Activated CD4-positive, alpha-beta T cell treated with anti-CD3 and anti-CD28 coated beads, Interleukin-2, amount 50 U/mL, for 48 hours (primary cell): Measurements from ENCODE around the gene DEPP1.
A peak's percentile ranks its signal among the peaks of the same experiment; 100 is the strongest.

Source experiments
- DNase-seq, 2 experiments: peaks; one replicate each; pipeline ENCODE4 v3.0.0-alpha.2; 2020

The DEPP1 gene

DNA sequence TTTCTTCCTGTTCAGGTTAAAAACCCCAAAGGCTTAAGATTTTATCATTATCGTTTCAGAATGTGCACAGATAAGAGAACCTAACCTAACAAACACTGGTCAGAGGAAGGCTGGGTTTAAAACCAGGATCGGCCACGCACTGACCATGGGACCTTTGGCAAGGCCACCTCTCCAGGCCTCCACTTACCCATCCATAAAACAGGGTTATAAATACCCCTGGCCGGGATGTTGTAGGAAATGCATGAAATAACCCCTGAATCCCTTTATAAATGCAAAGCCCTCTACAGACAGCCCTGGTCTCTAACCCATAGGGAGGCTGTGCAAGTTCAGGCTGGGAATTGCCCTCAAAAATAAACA lies 418 bp downstream of the DEPP1 start:
- no peak for DNase-seq

DNA sequence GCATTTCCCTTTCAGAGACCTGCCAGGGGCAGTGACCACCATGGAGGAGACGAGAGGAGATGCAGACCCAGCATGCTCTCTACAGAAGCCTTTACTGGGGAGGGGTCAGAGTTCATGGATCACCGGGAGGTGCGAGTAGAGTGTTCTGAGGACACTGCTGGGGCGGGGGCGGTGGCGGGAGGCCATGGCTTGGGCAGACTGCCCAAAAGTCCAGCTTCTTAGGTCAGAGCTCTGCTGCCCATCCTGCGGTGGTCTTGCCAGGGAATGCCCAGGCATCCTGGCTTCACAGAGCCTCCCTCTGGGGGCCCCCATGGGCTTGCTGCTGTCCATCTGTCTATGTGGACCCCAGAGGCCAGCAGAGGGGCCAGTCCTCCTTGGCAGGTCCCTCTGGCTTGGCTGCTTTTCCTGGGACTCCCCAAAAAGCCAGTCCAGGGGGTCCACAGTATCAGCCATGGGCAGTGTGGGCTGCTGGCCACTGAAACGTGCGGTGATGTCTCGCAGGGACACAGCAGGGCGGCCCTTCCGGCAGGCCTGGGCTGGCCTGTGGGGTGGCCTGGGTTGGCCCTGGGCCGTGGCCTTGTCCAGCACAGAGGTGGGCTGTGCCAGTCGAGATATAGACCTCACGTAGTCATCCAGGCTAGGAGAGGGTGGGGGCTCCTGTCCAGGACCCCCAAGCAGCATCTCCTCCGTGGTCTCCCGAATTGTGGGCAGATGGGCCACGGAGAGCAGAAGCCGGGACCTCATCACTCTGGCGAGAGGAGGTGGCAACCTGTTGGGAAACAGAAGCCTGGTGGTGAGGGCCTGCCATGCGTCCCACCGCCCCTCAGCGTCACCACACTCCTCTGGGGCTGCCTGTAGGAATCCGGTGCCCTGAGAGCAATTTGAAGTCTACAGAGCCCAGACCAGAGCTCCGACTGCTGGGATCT lies 1.1 kb downstream of the DEPP1 start:
- no peak for DNase-seq

DNA sequence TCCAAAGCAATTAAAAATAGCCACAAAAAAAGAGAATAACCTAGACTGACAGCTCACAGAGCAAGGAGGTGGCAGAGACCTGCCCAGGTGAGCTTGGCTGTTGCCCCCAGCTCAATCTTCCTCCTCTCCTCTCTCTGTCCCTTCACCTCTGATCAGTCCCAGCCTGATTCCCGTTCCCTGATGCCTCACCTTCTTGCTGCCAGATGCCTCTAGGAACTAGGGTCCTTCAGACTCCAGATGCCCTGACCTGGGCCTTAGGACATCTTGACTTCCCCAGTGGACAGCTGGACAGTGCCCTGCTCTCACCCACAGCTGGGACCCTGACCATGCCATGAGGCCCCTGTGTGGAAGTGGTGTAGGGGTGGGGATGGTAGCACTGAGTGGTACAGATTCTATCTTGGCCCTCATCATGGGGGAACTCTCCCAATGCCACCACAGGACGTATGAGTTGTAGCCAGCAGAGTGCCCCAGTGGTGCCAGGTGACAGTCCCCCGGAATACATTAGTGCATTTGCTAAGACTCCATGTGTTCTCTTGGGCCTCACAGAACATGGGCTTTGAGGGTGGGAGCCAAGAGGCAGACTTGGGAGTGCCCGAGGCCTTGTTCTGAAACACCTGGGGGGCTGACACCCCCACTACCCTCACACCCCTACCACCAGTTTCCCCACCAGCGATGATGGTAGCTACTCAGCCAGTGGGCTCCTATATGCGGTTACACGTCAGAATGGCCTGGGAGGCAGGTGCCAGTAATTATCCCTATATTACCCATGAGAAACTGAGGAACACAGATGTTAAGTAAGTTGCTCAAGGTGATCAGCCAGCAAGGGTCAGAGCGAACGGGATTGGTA lies 2.0 kb downstream of the DEPP1 start:
- no peak for DNase-seq

DNA sequence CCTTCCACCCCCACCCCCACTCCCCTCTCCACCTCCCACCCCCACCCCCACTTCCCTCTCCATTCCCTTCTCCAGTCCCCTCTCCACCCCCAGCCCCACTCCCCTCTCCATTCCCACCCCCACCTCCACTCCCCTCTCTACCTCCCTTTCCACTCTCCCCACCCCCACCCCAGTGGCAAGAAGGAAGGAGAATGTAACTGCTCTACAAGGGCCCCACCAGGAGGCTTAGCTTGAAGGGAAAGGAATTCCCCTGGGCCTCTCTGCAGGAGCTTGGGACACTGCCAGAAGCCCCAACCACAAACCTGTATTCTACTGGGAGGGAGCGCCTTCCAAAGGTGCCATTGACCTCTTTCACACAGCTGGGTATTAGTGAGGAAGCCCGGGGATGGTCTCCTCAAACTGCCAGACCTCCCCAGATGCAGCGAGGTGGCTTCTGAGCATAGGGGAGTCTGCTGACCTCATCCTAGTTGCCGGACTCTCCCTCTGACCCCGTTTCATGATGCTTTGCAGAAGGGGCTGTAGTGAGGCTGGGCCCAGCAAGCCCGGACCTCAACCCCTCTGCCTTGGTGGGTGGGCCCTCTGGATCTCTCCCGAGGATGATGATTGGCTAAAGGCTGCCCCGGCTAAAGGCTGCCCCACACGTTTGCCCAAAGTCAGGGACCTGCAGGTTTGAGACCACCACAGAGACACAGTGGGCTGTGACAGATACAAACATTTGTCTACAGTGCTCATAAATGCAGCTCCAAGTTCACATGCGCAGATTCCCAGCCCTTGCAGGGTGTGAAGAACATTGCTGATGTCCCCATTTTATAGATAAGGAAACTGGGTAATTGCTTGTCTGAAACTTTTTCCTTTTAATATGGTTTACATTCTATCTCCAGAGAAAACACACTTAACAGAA lies 2.9 kb downstream of the DEPP1 start:
- peak in 1 of 2 experiments; percentile 30 for DNase-seq

GRCh38 chr10:44974628-44975430 lies 3.8 kb downstream of the DEPP1 start:
- DNase-seq = peak; percentile 67 to 70

GRCh38 chr10:44974082-44974627 lies 4.5 kb downstream of the DEPP1 start:
- DNase-seq = no peak

DNA sequence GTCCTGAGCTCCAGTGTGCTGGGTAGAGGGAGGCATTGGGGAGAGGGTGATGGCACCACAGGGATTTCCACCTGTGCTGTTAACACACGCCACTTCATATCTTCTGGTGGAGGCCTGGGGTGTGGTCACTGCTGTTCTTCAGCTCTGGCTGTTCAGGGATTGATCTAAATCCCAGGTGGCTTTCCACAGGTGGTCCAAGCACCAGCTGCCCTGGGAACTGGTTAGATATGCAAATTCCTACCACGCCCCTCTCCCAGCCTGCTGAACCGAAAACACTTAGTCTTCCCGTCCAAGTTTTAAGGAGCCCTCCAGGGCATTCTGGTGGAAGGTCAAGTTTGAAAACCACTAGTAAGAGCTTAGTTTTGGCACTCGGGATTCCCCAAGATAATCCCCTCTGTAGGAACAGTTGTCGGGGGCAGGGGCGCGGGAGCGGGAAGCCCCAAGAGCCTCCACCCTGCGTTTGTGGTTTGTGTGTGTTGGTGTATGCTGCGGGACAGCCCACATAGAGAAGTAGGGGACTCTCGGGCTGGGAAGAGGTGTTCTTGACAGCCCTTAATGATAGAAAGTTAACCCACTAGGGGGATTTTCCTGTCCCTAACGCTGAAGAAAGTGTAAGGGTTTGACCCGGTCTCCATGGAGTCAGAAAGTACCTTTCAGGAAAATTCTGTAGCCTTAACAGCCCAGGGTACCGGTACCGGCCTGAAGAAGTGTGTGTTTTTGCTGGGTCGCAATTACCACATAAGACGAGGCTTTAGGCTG lies 5.1 kb downstream of the DEPP1 start:
- DNase-seq = no peak

DNA sequence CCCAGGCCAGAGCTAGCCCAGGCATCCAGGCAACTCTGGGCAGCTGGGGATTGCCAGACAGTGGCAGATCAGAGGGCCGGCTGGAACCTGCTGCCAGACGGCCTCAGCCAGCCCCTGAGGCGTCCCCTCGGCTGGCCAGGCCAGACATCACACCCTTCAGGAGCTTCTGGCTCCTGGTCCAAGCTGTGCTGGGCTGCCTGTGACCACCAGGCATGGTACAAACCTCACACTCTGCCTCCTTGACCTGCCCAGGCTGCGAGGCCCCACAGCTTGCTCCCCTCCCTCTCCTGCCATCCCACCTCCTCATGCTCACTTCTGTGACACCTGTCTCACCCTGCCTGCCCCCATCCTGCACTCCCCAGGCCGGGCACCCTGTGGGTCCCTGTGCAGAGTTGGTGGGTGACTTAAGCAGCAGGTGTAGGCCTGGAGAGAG lies 5.7 kb downstream of the DEPP1 start:
- DNase-seq = no peak

GRCh38 chr10:44971935-44972757 lies 6.5 kb downstream of the DEPP1 start:
- no peak for DNase-seq

DNA sequence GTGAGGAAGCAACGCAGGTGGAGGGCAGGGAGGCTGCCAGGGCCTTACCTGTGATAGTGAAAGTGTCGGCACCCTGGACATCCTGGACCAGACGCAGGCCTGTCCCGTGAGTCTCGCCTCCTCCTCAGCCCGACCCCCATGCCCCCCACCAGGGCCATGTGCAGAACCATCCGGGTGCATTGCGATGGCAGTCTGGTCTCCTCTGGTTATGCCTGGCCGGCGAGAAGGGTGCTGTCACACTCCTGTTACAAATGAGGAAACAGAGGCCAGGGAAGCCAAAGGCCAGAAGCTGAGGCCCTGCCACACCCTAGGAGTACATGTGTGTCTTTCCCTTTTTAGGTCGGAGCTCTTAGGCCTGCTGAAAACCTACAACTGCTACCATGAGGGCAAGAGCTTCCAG lies 7.2 kb downstream of the DEPP1 start:
- no peak for DNase-seq

DNA sequence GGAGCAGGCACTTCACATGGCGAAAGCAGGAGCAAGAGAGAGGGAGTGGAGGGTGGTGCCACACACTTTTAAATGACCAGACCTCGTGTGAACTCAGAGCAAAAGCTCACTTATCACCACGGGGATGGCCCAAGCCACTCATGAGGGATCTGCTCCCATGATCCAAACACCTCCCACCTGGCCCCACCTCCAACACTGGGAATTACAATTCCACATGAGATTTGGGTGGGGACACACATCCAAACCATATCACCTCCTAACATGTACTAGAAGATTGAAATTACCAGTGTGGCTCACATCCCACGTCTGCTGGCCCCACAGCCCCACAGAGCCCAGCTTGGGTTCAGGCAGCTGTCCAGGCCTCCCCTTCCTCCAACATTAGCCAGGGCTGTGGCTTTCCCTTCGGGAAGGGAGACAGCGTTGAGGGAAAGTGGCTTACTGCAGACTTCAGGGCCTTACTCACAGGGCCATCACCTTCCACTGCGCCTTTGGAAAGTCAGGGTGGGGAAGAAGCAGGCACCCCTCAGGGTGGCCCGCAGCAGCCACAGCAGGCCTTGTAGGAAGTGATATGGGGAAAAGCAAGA lies 7.7 kb downstream of the DEPP1 start:
- no peak for DNase-seq

DNA sequence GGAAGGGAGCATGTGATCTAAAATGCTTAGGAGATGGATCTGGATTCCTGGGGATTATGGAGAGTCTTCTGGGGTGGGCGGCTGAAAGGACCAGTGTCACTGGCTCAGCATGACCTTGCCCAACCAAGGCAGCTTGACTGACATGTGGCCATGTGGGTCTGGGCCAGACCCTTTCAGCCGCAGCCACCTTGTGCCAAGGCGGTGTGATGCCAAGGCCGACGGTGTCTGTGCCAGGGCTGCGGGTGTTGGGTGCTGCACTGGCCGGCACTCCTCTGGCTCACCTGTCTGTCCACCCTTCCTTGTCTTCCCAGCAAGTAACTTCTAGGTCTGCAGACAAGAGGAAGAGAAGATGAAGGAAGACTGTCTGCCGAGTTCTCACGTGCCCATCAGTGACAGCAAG lies 8.8 kb downstream of the DEPP1 start:
- no peak for DNase-seq

- DNase-seq = no peak
These were observed 9.9 kb downstream of the DEPP1 start for GRCh38 chr10:44968500-44969400.

DNA sequence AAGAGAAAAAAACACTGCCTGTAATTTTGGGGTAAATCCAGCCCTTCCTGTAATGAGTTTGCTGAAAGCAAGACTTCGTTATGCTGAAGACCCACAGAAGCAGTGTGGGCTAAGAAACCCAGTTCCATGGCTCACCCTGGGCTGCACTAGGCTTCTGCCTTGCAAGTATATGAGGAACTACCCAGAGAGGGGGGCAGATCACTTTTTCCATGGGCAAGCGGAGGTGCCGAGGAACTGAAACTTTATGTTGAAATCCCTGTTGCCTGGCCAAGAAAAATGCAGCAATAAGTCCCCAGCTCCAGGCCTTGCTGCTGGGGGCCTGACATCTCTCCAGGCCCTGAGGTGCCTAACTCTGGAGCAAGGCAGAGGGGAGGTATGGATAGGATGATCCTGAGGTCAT lies 10.5 kb downstream of the DEPP1 start:
- DNase-seq = no peak

GRCh38 chr10:44967616-44968015 lies 11.0 kb downstream of the DEPP1 start:
- no peak for DNase-seq

DNA sequence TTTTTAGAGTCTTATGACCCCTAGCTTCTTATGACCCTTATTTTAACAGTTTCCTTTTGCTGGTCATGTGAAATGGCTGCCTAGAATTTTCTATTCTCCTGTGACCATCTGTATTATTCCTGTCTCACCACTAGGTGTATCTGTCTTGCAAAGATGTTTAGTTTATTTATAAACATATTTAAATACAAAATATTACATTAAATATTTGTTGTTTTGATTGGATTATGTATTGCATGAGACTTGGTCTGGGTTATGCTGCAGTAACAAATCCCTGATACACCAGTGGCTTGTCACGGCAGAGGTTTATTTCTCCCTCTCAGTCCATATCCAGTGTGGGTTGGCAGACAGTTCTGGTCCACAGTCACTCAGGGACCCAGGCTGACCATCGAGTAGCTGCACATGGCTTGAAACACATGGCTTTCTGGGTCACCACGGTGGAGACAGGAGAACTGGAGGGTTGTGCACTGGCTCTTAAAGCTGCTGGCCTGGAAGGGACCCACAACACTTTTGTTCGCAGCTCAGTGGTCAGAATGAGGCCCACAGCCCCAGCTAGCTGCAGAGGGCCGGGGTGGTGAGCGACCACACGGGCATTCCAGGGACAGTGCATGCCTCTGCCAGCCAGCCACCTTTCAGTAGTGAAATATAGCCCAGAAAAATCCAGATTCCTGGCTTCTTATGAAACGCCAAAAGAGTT lies 11.6 kb downstream of the DEPP1 start:
- DNase-seq = no peak

DNA sequence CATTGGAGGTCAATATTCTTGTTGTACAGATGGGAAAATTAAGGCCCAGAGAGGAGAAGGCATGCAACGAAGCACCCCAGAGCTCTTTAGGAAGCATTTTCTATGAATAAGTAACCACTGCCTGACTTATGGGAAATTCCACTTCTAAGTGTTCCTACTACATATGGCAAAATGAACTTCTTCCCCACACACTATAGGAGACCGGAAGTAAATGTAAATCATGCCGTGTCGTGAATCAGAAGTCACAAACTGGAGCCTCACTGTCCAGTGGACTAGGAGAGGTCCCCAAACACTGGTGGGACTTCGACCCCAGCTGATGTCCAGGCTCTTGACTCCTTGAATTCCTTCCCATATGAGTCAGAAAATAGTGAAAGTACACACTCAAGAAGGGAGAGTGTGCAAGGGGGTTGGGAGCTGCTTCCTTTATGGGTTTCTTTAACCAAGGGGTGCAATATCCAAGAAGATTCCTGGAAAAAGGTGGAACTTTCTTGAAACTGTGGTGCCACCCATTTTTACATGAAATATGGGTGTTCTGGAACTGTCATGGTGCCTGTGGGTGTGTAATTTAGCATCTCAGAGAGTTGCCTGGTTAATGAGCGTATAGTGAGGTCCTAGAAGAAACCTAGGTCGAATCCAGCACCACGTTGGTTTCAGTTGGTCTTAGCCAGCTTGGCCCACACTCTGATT lies 12.3 kb downstream of the DEPP1 start:
- DNase-seq = peak in 1 of 2 experiments; percentile 4
